ENCODE data around the gene GCAT. TPM values are rescaled to one million over a fixed set of nuclear protein-coding genes. Genes with fewer than 3 reads are reported as not detected.
A peak's percentile ranks its signal among the peaks of the same experiment; 100 is the strongest.

GCAT gene
- total and polyA plus RNA-seq, 7 donors = 5.1 to 14.1 (median 8.3) TPM

DNA sequence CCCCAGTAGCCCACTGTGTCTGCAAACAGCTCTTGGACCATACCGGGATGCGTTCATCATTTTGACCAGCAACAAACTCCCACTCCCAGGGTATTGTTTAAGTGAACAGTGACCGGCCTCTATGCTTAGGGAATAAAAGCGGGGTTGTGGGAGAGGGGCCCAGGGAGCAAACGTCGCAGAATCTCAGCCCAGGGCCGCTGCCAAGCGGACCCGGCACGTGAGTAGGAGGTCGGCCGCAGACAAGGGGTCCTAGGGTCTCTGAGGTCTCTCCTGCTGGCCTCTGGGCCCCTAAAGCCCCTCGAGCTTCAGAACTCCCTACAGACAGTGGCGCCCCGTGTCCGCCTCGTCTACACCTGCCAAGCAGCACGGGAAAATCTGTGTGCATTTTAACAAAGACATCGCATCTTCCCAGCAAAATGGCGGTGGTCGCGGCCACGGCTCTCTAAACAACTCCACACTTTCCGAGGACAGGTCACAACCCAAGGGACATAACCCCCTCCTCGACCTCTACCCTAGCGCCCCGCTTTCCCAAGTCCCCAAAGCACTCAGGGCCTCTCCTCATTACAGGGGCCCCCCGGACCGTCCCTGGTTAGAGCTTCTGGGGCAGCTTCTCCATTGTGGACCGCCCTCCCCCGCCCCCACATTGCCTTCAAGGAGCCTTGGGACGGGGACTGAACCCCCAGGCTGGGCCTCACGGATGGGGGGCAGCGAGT is 3.9 kb upstream of the GCAT start:
- no peak for DNase-seq
- intact Hi-C loops (cut with DNase I) = loop anchor here (5.0 kb wide), 1 partner anchor 116 kb away; the partner anchor contains the start of gene NOL12
- H3K4me3 ChIP-seq = peak overlapping the region in 1 of 4 donors; percentile 65
- TF ChIP-seq EP300 (IDR thresholded peaks at IDR 0.05) (no peak), POLR2AphosphoS5 (IDR thresholded peaks at IDR 0.05) (no peak), POLR2A (IDR thresholded peaks at IDR 0.05) (no peak)
- TF ChIP-seq, protein P1, sequence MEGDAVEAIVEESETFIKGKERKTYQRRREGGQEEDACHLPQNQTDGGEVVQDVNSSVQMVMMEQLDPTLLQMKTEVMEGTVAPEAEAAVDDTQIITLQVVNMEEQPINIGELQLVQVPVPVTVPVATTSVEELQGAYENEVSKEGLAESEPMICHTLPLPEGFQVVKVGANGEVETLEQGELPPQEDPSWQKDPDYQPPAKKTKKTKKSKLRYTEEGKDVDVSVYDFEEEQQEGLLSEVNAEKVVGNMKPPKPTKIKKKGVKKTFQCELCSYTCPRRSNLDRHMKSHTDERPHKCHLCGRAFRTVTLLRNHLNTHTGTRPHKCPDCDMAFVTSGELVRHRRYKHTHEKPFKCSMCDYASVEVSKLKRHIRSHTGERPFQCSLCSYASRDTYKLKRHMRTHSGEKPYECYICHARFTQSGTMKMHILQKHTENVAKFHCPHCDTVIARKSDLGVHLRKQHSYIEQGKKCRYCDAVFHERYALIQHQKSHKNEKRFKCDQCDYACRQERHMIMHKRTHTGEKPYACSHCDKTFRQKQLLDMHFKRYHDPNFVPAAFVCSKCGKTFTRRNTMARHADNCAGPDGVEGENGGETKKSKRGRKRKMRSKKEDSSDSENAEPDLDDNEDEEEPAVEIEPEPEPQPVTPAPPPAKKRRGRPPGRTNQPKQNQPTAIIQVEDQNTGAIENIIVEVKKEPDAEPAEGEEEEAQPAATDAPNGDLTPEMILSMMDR (IDR thresholded peaks at IDR 0.05) = no peak
- H3K4me1 ChIP-seq = peaks cover 0 to 61% (median 39%) of the 10 kb centered on the region in 4 donors
- H3K27ac ChIP-seq = peak overlapping the region; percentile 87 to 96 (median 91)
- H3K36me3 ChIP-seq = no peaks in the 10 kb centered on the region
- WGBS, 2 donors = 68 to 73% methylated on average over 34 of the region's 34 CpGs
- H3K27me3 ChIP-seq = no peaks in the 10 kb centered on the region
- H3K9me3 ChIP-seq = no peaks in the 10 kb centered on the region

DNA sequence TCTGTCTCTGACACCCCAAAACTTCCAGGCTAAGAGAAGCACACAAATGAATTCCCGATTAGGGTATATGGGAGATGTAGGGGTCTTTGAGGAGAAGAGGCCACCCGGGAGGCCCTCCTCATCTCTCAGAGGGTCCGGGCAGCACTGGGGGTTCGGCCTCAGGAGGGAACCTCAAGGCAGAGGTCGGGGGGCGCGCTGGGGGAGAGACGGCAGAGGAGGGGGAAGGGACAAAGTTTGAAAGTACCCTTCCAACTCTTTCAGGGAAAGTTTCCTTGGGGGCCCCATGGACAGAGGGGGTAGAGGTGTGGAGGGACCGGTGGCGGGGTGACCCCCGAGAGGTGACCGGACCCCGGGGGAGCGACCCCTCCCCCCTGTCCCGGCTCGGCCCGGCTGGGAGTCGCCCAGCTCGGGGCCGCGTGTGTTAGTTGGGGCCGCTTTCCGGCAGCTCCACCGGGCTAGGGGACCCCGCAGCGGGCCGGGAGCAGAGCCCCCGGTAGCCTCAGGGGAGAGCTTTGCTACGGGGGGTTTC is 3.3 kb upstream of the GCAT start:
- no peak for TF ChIP-seq EP300 (IDR thresholded peaks at IDR 0.05)
- no peak for TF ChIP-seq POLR2AphosphoS5 (IDR thresholded peaks at IDR 0.05)
- no peak for TF ChIP-seq POLR2A (IDR thresholded peaks at IDR 0.05)
- TF ChIP-seq, protein P1 (IDR thresholded peaks at IDR 0.05) = no peak
- peaks cover 0 to 63% (median 43%) of the 10 kb centered on the region in 4 donors for H3K4me1 ChIP-seq
- H3K4me3 ChIP-seq = peak overlapping the region; percentile 57 to 68 (median 64)
- no peaks in the 10 kb centered on the region for H3K36me3 ChIP-seq
- intact Hi-C loops (cut with DNase I) = loop anchor here (5.0 kb wide), 1 partner anchor 117 kb away; the partner anchor contains the start of gene NOL12
- H3K27ac ChIP-seq = peak overlapping the region; percentile 87 to 96 (median 91)
- no peaks in the 10 kb centered on the region for H3K27me3 ChIP-seq
- WGBS, 2 donors = 3 to 5% methylated on average over 29 of the region's 29 CpGs
- DNase-seq = no peak
- no peaks in the 10 kb centered on the region for H3K9me3 ChIP-seq

DNA sequence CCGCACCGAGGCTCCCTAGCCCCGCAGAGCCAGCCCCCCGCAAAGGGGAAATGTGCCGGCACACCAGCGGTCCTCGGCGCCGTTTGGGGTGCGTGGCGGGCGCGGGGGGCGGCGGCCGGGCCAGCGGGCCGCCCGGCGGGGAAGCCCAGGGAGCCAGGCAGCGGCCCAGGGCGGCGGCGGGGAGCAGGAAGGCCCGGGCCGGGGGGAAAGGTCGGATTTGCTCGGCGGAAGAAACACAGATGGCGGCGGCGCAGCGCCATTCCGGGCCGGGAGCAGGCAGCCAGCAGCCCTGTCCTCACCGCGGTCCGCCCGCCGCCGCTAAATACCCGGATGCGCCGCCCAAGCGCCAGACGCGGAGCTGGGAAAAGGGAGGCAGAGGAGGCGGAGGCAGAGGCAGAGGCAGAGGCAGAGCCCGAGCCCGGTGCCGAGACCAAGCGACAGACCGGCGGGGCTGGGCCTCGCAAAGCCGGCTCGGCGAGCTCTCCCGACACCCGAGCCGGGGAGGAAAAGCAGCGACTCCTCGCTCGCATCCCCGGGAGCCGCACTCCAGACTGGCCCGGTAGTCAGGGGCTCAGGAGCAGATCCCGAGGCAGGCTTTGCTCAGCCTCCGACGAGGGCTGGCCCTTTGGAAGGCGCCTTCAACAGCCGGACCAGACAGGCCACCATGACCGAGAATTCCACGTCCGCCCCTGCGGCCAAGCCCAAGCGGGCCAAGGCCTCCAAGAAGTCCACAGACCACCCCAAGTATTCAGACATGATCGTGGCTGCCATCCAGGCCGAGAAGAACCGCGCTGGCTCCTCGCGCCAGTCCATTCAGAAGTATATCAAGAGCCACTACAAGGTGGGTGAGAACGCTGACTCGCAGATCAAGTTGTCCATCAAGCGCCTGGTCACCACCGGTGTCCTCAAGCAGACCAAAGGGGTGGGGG is 2.6 kb upstream of the GCAT start:
- Histone ChIP-seq H3K9me3 (no peaks in the 10 kb centered on the region), H3K4me1 (peaks cover 0 to 63% (median 43%) of the 10 kb centered on the region in 4 donors), H3K4me3 (peak overlapping the region; percentile 57 to 68 (median 64)), H3K36me3 (no peaks in the 10 kb centered on the region), H3K27me3 (no peaks in the 10 kb centered on the region), H3K27ac (peak overlapping the region; percentile 87 to 96 (median 91))
- intact Hi-C loops (cut with DNase I) = loop anchor here (5.0 kb wide), 2 partner anchors 58 to 118 kb away; partner anchors contain the start of gene NOL12
- DNase-seq = peak; percentile 96
- WGBS, 2 donors = 1 to 3% methylated on average over 87 of the region's 87 CpGs
- TF ChIP-seq POLR2A (IDR thresholded peaks at IDR 0.05) (peak; percentile 95 to 96), POLR2AphosphoS5 (IDR thresholded peaks at IDR 0.05) (peak; percentile 97 to 98 (median 98))
- TF ChIP-seq, protein P1 (IDR thresholded peaks at IDR 0.05) = no peak

DNA sequence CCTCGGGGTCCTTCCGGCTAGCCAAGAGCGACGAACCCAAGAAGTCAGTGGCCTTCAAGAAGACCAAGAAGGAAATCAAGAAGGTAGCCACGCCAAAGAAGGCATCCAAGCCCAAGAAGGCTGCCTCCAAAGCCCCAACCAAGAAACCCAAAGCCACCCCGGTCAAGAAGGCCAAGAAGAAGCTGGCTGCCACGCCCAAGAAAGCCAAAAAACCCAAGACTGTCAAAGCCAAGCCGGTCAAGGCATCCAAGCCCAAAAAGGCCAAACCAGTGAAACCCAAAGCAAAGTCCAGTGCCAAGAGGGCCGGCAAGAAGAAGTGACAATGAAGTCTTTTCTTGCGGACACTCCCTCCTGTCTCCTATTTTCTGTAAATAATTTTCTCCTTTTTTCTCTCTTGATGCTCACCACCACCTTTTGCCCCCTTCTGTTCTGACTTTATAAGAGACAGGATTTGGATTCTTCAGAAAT is 1.9 kb upstream of the GCAT start:
- peaks cover 0 to 63% (median 43%) of the 10 kb centered on the region in 4 donors for H3K4me1 ChIP-seq
- no peaks in the 10 kb centered on the region for H3K9me3 ChIP-seq
- peak overlapping the region; percentile 57 to 68 (median 64) for H3K4me3 ChIP-seq
- no peaks in the 10 kb centered on the region for H3K36me3 ChIP-seq
- peak overlapping the region; percentile 87 to 96 (median 91) for H3K27ac ChIP-seq
- TF ChIP-seq, protein P1 (IDR thresholded peaks at IDR 0.05) = no peak
- no peak for TF ChIP-seq POLR2A (IDR thresholded peaks at IDR 0.05)
- TF ChIP-seq EP300 (IDR thresholded peaks at IDR 0.05) = no peak
- no peak for TF ChIP-seq POLR2AphosphoS5 (IDR thresholded peaks at IDR 0.05)
- 7 to 29% methylated on average over 10 of the region's 10 CpGs for WGBS, 2 donors
- DNase-seq = no peak
- intact Hi-C loops (cut with DNase I) = loop anchor here (5.0 kb wide), 1 partner anchor 59 kb away; no protein-coding TSS in a partner anchor
- H3K27me3 ChIP-seq = no peaks in the 10 kb centered on the region
